NCI-H1930 (cell line): Measurements from ENCODE around the gene PTMA.
"Not testable (repeated sequence)": the region's sequence is repeated elsewhere in the genome, so short reads cannot be mapped to it uniquely, and the experiment has no call there.

ENCODE experiments used
- DNase-seq, 2 experiments: peaks; one replicate each; lab custom pipeline; 2025; lab: John Stamatoyannopoulos, UW

Gene PTMA

DNA sequence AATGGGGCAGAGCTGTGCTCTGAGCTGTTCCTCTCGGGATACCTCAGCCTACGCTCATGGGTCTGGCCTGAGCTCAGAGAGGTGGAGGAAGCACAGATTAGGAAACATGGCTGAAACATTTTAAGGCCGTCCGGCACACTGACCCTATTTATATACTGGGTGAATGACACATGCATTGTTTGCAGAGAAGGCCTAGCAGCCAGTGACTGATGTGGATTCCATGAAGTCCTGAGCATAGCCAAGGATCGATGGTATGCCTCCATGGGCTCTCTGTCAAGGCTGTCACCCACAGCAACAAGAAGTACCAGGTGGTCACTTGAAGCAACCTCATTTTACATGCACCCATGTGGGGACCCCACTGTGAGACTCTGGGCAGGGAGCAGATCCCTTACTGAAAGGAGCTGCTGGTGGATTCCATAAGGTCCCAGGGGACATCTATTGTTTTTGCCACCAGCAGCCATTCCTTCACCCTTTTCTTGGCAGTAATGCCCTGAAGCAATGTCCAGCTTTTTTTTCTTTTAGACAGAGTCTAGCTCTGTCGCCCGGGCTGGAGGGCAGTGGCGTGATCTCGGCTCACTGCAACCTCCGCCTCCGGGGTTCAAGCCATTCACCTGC is 8.4 kb downstream of the PTMA start:
- DNase-seq: no peak

DNA sequence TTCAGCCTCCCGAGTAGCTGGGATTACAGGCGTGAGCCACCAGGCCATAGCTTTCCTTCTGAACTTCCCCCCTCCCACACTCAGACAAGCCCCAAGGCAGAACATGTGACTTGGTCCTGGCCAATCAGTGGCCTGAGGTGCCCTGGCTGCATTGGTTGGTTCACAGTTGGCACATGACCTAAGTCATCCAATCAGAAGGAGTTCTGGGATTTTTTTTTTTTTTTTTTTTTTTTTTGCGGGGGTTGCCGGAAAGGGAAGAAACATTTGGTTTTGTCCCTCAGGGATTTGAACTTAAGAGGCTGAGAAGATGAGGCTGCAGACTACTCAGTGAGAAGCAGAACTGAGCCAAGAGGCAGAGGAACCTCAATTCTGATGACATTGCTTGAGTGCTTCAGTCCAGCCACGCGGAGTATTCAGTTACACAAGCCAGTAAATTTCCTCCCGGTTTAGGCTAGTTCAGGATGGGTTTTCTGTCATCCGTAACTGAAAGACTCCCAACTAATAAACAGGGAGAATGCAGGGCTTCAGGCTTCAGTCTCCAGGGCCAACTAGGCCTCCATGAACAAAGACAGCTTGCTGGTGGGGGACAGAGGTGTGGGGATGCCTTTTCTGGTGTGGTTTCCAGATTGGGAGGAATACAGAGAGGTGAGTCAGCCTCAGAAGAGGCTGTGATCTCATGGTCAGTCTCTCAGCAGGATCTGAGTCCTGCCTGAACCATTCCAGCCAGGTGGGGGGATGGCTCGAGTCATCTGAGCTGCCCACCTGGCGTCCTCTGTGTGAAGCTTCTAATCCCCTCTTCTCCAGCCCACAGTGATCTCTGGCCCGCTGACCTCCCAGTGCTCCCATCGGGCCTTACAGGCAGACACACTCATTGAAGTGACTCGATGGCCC is 9.2 kb downstream of the PTMA start:
- no peak for DNase-seq

DNA sequence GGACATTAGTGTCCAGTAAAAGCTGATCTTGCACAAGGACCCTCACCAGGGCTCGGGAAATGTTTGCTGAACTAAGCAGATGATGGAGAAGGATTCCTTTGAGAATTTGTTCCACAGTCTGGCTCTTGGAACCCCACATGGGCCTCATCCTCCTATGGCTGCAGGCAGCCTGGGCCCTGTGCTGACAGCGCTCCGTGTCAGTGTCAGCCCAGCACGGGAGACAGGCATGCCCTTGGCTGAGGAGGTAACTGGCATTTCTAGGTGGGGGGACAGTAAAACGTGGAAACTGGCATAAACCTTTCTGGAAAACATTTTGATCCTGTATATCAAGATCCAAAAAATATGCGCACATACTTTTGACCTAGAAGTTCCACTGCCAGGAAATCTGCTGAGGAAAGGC is 10.5 kb downstream of the PTMA start:
- DNase-seq: no peak

DNA sequence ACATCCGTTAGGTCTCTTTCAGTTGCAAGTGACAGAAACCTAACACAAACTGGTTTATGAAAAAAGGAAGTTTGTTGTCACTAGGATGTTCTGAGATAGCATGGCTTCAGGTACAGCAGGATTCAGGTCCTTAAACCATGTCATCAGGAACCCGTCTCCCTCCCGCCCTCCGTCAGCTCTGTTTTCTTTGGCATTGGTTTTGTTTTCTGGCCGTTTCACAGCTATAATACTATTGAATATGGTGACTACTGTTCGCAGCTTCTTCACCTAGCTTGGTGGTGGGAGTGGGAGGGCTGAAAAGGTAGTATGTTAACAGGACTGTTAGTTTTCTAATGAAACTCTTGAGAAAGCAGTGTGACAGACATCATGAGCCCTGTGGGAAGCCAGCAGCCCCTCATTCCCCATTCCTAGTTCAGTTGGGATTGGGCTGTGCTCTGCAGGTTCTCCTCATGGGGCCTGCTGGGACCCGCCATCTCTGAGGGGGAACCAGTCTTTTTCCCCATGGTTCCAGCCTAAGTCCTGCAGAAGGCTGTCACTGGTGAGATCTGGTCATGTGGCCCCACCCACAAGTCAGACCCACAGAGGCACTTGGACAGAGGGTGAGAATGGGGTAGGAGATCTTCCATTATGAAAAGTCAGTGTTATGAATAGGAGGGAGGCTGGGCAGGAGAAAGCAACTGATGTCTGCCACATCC is 12.1 kb downstream of the PTMA start:
- no peak for DNase-seq

DNA sequence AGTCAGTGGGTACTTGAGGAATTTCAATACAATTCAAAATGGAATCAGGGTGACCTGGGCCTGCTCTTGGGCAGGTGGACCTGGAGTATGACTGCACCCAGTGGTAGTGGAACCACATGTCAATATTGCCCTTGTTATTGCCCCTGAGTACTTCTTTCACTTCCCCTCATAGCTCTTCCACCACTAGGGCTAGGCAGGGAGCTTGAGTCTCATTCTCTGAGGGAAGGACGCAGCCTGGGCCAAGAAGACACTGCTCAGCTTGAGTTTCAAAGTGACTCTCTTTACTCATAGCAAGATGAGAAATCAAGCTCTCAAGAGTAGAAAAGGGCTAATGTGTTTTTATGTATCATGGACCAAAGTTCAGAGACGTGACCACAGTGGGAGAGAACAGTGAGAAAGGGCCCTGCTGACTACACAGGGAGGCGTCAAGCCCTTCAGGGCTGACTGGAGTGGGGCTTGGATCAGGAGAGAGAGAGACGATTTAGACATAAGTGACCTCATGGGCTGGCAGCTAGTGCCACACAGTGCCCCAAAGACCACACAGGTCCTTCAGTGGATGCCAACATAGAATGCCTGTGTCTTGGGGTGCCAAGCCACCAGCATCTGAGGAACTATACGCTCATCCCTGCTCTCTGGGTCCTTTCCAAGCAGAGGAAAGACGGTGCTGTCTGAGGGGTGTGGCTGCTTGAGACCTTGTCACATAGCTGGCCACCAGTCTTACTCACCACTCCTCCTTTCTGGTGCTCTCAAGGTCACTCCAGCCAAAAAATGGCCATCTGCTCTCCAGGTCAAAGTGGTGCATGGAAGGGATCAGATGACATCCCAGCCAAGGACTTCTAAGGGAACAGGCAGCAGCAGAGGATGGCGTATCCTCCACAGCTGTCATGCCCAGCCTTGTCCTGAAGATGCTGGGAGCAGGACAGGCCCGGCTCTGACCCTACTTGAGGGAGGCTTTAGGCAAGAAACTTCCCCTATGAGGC is 13.0 kb downstream of the PTMA start:
- no peak for DNase-seq

DNA sequence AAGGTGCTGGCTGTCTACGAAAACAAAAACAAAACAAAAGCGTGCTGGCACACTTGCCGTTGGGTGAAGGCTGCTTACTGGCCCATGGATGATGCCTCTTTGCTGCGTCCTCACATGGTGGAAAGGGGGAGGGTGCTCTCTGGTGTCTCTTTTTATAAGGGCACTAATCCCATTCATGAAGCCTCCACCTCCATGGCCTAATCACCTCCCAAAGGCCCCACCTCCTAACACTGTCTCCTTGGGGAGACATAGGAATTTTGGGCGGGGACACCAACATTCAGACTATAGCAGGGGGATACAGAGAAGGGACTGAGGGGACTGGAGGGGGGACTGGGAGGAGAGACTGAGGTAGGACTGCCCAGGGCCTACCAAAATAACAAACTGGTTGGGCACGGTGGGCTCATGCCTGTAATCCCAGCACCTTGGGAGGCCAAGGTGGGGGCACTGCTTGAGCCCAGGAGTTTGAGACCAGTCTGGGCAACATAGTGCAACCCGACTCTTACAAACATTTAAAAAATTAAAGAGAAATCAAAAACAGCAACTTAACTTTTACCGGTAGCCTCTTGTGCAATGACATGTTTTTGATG is 14.5 kb downstream of the PTMA start:
- no peak for DNase-seq

DNA sequence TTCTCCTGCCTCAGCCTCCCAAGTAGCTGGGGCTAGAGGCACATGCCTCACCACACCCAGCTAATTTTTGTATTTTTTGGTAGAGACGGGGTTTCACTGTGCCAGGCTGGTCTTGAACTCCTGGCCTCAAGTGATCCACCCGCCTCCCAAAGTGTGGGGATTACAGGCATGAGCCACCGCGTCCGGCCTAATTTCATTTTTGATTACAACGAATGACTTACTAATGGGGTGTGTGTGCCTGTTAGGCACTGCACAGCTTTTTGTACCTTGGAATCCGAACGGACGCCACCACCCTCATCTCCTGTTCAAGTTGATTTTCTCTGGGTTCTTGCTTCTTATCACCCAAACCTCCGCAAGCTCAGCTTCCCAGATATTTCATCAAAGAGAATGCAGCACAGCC is 17.2 kb downstream of the PTMA start:
- no peak for DNase-seq

DNA sequence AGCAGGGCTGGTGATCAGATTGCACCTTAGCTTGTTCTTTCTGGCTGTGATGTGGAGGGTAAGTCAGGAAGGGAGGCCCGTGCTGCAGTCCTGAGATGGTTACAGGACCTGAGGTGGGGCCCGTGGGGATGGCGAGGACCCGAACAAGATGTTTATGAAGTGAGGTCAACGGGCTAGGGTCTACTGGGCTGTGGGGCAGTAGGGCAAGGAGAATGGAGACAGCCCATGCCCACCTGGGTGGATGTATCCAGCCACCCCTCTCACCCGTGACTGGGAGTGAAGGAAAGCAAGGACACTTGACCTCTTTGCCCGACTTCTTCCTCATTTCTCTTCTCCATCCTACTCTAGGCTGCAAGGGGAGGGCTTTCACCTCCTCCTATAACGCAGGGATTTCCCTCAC is 18.0 kb downstream of the PTMA start:
- no peak for DNase-seq

DNA sequence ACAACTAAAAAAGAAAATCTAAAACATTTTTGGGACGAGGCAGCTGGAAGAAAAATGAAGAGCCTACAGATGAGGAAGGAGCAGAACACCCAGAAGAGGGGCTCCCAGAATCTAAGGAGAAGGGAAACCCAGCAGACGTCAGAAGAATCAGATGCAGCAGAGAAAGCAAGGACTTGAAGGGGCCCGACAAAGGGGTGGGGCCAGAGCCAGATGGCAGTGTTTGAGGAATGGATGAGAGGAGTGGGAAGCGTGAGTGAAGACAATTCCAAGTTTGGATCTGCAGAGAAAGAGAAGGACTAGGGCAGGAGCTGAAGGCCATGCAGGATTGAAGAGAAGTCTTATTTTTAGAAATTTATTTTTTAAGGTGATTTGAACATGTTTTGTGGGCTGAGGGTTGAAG is 19.3 kb downstream of the PTMA start:
- DNase-seq: no peak

DNA sequence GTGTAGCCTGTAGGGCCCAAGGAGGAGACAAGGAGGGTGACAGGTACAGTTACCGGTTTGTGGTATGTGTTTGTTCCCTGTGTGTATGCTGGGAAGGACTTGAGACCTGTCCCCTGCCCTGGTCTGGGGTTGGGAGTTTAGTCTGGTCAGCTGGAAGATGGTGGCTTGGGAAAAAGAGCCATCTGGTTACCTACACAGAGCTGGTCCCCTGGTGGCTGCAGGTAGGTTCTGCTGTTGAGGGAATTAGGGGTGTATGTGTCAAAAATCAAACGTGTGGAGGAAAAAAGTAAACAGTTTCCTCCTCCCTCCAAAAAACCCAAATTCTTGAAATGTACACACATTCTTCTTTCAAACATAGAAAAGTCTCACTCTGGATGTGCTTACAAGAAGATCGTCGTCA is 24.3 kb downstream of the PTMA start:
- DNase-seq: no peak

DNA sequence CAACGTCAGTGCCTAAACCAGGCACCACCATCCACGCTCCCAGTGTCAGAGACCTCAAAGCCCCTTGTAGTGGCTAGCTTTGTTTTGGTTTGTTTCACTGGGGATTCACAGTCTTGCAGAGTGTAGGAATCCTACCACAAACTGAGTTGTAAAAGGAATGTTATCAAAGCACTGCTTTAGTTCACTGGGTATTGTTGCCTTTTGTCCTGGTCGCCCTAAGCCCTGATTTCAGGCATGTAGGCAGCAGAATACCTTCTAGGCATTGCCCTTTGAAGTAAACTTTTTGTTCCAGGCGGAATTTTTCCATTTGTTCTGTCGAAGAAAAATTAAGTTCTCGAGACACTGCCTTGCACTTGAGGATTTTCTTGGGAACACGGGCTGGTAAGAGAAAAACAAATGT is 29.4 kb downstream of the PTMA start:
- no peak for DNase-seq

DNA sequence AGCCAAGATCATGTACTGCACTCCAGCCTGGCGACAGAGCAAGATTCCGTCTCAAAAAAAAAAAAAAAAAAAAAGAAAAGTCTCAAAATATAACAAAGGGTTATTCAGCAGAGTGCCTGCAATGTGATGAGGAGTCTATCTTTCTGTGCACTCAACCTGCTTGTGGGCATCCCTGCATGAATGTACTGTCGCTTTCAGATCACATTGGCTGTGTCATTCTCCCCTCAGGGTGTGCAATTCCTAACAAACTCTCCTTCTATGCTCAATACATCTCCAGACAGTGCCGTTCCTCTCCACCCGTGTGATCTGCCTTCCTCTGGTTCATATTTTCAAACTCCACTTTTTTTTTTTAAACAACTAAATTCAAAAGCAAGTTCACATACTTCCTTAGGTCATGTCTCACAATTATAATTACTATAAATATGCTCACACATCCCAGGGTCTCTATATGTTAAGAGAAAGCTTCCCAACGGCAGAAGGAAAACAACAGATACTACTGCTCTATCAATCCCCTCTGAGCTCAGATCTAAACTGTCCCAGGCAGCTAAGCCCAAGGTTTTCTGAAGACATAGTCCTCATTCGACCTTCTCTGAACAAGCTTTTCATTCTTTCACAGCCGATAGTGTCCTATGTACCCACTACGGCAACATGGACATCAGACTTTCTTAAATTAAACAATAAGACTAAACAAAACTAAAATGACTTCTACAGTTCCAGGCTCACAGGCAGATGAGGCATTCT is 35.2 kb downstream of the PTMA start:
- no peak for DNase-seq

DNA sequence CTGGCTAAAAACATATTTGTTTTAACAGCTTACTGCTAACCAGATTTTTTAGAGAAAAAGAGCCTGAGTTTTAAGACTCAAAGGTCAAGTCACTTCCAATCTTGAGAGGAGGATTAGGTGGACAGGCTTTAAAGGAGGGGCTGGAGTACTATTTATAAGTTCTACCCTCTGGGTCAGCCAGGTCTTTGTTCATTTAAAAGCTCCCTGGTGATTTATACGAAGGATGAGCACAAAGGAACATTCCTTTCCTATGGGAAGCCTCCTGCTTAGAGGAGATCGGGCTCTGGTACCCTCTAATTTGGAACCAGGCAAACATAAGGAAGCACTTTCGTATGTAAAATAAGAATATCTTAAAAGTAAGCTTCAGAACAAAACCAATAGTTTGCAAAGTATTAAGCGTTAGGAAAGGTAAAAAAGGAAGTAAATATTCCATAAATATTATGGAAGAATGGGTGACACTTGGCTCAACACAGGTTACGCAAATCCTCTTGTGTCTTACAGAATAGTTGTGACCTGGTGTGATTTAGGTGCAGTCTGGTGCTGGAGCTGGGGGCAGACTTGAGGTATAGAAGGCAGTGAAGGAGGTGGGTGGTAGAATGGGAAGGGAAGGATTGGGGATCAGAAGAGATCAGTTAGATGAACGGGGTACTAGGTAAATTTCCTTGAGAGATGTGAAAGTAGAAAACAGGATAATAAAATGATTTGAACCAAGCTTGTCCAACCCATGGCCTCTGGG is 37.1 kb downstream of the PTMA start:
- DNase-seq: no peak

DNA sequence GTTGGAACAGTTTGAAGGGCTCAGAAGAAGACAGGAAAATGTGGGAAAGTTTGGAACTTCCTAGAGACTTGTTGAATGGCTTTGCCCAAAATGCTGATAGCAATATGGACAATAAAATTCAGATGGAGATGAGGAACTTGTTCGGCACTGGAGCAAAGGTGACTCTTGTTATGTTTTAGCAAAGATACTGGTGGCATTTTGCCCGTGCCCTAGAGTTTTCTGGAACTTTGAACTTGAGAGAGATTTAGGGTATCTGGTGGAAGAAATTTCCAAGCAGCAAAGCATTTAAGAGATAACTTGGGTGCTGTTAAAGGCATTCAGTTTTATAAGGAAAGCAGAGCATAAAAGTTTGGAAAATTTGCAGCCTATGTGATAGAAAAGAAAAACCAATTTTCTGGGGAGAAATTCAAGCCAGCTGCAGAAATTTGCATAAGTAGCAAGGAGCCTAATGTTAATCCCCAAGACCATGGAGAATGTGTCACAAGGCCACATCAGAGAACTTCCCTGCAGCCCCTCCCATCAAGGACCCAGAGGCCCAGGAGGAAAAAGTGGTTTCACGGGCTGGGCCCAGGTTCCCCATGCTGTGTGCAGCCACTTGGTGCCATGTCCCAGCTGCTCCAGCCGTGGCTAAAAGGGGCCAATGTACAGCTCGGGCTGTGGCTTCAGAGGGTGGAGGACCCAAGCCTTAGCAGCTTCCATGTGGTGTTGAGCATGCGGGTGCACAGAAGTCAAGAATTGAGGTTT is 40.0 kb downstream of the PTMA start:
- DNase-seq: not testable (repeated sequence)

DNA sequence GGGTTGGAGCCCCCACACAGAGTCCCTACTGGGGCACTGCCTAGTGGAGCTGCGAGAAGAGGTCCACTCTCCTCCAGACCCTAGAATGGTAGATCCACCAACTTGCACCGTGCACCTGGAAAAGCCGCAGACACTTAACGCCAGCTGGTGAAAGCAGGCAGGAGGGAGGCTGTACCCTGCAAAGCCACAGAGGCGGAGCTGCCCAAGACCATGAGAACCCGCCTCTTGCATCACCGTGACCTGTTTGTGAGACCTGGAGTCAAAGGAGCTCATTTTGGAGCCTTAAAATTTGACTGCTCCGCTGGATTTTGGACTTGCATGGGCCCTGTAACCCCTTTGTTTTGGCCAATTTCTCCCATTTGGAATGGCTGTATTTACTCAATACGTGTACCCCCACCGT is 40.7 kb downstream of the PTMA start:
- not testable (repeated sequence) for DNase-seq

DNA sequence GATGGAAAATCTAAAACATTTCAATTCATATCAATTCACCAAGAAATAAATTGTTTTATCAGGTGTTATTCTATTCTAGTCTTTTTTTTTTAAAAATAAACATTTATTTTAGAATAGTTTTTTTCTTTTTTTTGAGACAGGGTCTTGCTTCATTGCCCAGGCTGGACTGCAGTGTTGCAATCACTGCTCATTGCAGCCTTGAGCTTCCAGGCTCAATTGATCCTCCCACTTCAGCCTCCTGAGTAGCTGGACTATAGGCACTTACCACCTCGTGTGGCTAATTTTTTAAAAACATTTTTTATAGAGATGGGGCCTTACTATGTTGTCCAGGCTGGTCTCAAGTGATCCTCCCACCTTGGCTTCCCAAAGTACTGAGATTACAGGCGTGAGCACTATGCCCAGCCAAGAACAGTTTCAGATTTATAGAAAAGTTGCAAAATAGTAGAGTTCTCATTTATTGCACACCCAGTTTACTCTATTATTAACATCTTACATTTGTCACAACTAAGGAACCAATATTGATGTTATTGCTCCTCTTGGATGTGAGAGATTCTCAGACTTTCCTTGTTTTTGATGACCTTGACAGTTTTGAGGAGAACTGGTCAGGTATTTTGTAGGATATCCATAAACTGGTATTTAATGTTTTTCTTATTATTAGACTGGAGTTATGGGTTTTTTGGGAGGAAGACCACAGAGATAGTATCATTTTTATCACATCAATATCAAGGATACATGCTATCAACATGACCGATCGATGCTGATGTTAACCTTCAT is 42.9 kb downstream of the PTMA start:
- DNase-seq: no peak

DNA sequence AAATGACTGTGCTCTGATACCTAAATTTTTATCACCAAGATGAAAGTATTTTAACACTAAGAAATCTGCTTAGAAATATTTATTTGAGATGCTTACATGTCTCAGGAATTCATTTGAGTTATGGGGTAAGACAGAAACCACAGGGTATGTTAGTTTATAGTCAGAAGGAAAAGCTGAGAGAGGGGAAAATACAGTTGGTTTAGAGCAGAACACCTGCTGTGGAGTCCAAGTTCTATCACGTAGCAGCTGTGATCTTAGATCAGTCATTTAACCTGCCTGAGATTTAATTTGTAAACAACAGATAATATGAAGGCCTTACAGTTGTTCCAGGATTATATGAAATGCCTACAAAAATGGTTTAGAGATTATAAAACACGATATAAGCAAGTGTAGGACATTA is 43.7 kb downstream of the PTMA start:
- no peak for DNase-seq

DNA sequence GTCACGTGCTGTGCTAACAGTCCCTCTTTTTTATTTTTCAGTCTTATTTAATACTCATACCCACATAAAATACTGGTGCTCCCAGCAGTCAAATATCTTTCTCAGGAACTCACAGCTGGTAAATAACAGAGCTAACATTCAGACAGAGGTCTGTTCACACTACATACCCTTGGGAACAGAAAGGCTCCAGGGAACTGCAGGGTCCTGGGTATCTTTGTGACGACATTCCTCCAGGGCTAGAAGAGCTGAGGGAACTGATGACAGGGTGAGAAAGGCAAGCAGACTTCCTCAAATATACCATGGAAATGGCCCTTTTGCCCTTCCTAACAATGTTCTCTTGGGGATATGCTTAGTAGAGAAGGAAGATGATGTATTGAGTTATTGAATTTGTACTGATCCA is 53.4 kb downstream of the PTMA start:
- DNase-seq: no peak
